Activated B cell treated with CpG ODN at 0.5 μM for 24 hours (primary cell): ENCODE measurements around the gene CFAP299. TPM values are rescaled to one million over a fixed set of nuclear protein-coding genes. Genes with fewer than 3 reads are reported as not detected.
"Not testable (repeated sequence)": the region's sequence is repeated elsewhere in the genome, so short reads cannot be mapped to it uniquely, and the experiment has no call there.

ENCODE experiments used
- ATAC-seq: fragments of 200-7000 bp; cut with Tn5 transposase; one replicate; pipeline ENCODE4 v1.10.0; 2021; ENCODE audit warnings: low read depth, mild to moderate bottlenecking, moderate library complexity
- CTCF ChIA-PET: fragments of 350-600 bp; sonication (Branson Sonifier 250); formaldehyde crosslinking; loops from one replicate; lab custom pipeline; 2021; ENCODE audit warnings: antibody characterized with exemption; lab: Charles Lee
- POLR2A ChIA-PET: fragments of 350-600 bp; sonication (Branson Sonifier 250); formaldehyde crosslinking; loops from one replicate; lab custom pipeline; 2021; ENCODE audit warnings: antibody characterized with exemption; lab: Charles Lee
- DNase-seq: peaks from one replicate; pipeline ENCODE4 v3.0.0; 2022
- H3K27ac Mint-ChIP-seq: one replicate; pipeline ENCODE4 v1.8.0; 2020; ENCODE audit warnings: mixed read lengths
- H3K27me3 Mint-ChIP-seq: one replicate; pipeline ENCODE4 v1.8.0; 2021; ENCODE audit warnings: mixed read lengths
- H3K36me3 Mint-ChIP-seq: one replicate; pipeline ENCODE4 v1.8.0; 2021; ENCODE audit warnings: low read depth, mixed read lengths
- H3K4me1 Mint-ChIP-seq: one replicate; pipeline ENCODE4 v1.8.0; 2021; ENCODE audit warnings: mixed read lengths
- H3K4me3 Mint-ChIP-seq: one replicate; pipeline ENCODE4 v1.8.0; 2020; ENCODE audit warnings: mild to moderate bottlenecking, mixed read lengths
- H3K9me3 Mint-ChIP-seq: one replicate; pipeline ENCODE4 v1.8.0; 2020; ENCODE audit warnings: mixed read lengths
- intact Hi-C: fragments of 100-400 bp; cut with micrococcal nuclease; formaldehyde crosslinking; loops from one replicate; pipeline ENCODE4 v1.15.1; 2024
- total RNA-seq: library from RNA; stranded (reverse); gene quantifications from 2 replicates; pipeline ENCODE4 v1.2.3, GENCODE V29; 2022
- TF ChIP-seq, protein P1 (sequence below): fragments of 200-600 bp; IDR thresholded peaks from one replicate; pipeline ENCODE4 v1.8.0; 2022; ENCODE audit warnings: antibody characterized with exemption, mild to moderate bottlenecking

Gene CFAP299
- total RNA-seq, 1 donor from 2014 or later, result not detected

DNA sequence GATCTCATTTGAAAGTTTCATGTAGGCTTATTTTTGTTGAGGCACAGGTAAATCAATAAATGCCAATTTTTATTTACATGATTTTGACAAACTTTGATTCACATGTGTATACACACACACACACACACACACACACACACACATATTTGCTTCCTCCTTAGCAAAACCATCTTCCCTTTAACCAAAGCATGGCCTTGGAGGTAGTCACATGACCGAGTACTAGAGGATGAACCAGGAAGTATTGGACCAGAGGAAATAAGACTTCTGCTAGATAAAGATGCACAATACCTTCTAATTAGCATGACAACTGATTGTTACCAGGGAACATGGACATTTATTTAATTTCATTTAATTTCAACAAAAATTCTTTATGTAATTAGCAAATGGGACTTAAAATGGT lies 23.4 kb upstream of the CFAP299 start:
- Mint-ChIP-seq H3K4me3 (no peak overlapping the region), H3K36me3 (no peaks in the 10 kb centered on the region), H3K27ac (no peak overlapping the region), H3K27me3 (peaks cover 16% of the 10 kb centered on the region), H3K4me1 (no peaks in the 10 kb centered on the region), H3K9me3 (no peaks in the 10 kb centered on the region)
- ATAC-seq, result no peak
- DNase-seq, result no peak
- ChIA-PET POLR2A (no interaction called here), CTCF (no interaction called here)
- intact Hi-C loops, result no loop called here
- TF ChIP-seq, protein P1, sequence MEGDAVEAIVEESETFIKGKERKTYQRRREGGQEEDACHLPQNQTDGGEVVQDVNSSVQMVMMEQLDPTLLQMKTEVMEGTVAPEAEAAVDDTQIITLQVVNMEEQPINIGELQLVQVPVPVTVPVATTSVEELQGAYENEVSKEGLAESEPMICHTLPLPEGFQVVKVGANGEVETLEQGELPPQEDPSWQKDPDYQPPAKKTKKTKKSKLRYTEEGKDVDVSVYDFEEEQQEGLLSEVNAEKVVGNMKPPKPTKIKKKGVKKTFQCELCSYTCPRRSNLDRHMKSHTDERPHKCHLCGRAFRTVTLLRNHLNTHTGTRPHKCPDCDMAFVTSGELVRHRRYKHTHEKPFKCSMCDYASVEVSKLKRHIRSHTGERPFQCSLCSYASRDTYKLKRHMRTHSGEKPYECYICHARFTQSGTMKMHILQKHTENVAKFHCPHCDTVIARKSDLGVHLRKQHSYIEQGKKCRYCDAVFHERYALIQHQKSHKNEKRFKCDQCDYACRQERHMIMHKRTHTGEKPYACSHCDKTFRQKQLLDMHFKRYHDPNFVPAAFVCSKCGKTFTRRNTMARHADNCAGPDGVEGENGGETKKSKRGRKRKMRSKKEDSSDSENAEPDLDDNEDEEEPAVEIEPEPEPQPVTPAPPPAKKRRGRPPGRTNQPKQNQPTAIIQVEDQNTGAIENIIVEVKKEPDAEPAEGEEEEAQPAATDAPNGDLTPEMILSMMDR, result no peak

GRCh38 chr4:80313627-80314026 lies 21.9 kb upstream of the CFAP299 start:
- Mint-ChIP-seq H3K4me3 (no peak overlapping the region), H3K27me3 (peaks cover 7% of the 10 kb centered on the region), H3K9me3 (no peaks in the 10 kb centered on the region), H3K27ac (no peak overlapping the region), H3K36me3 (no peaks in the 10 kb centered on the region), H3K4me1 (no peaks in the 10 kb centered on the region)
- no peak for ATAC-seq
- ChIA-PET POLR2A (no interaction called here), CTCF (no interaction called here)
- TF ChIP-seq, protein P1, result no peak
- no peak for DNase-seq
- intact Hi-C loops, result no loop called here

GRCh38 chr4:80315848-80316247 lies 19.7 kb upstream of the CFAP299 start:
- H3K9me3 Mint-ChIP-seq, H3K36me3 Mint-ChIP-seq, H3K4me3 Mint-ChIP-seq, DNase-seq, intact Hi-C loops, ATAC-seq, H3K27me3 Mint-ChIP-seq, H3K4me1 Mint-ChIP-seq, H3K27ac Mint-ChIP-seq, CTCF ChIA-PET, POLR2A ChIA-PET: not testable (repeated sequence)

DNA sequence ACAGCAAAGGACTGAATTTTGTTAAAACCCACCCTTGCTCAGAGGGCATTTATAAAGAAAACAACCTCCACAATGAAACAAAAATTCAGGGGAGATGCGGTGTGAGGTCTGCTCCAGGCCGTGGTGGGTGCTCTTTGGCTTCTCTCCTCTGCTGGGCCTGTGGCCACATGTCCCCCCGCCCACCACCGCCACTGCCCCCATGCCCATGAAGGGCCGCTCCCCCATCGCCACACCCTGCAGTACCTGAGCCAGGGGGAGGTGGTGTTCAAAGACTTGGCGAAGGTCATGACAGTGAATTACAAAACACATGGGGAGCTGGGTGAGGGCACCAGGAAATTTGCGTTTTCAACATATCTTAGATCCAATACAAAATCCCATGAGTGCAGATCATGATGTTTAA lies 14.2 kb upstream of the CFAP299 start:
- H3K36me3 Mint-ChIP-seq, result no peaks in the 10 kb centered on the region
- no peak overlapping the region for H3K27ac Mint-ChIP-seq
- H3K9me3 Mint-ChIP-seq, result no peaks in the 10 kb centered on the region
- H3K4me1 Mint-ChIP-seq, result no peaks in the 10 kb centered on the region
- ChIA-PET CTCF (no interaction called here), POLR2A (no interaction called here)
- DNase-seq (no peak), ATAC-seq (no peak)
- TF ChIP-seq, protein P1, result no peak
- peaks cover 2% of the 10 kb centered on the region for H3K27me3 Mint-ChIP-seq
- intact Hi-C loops, result no loop called here
- H3K4me3 Mint-ChIP-seq, result no peak overlapping the region

DNA sequence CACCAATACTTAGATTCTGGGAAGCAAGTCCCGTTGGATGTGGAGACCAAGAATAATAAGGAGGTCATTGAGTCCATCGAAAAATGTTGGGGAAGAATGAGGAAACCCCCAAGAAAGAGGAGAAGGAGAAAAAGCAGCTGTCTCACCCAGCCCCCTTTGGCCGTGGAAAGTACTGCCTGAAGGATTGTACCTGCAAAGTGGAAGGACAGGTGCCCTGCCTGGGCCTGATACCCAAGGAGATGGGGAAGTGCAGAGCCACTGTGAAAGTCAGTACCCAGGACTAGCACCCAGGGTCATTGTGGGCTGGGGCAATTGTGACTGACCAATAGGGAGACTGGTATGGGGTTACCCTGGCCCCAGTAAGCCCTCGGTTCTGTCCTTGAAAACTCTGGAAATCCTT lies 13.8 kb upstream of the CFAP299 start:
- DNase-seq (no peak), ATAC-seq (no peak)
- no peaks in the 10 kb centered on the region for H3K36me3 Mint-ChIP-seq
- TF ChIP-seq, protein P1, result no peak
- H3K27ac Mint-ChIP-seq, result no peak overlapping the region
- H3K27me3 Mint-ChIP-seq, result peaks cover 2% of the 10 kb centered on the region
- ChIA-PET CTCF (no interaction called here), POLR2A (no interaction called here)
- no peak overlapping the region for H3K4me3 Mint-ChIP-seq
- H3K9me3 Mint-ChIP-seq, result no peaks in the 10 kb centered on the region
- no peaks in the 10 kb centered on the region for H3K4me1 Mint-ChIP-seq
- intact Hi-C loops, result no loop called here

DNA sequence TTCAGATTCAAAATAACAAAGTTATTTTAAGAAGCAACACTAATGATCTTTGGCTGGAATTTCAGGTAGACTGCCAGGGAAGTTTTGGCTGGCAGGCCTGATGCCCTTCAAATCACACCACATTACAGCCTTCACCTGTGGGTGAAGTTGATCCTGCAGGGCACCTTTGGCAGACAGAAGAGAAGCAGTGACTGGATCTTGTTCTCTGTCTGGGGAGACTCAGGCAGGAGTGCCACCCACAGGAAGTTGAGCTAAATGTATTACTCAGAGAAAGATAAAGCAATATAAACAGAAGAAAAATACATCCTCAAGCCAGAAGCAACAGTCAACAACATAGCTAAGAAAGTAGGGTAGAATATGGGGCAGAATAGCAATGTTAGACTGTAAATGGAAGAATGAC lies 12.8 kb upstream of the CFAP299 start:
- intact Hi-C loops, result no loop called here
- Mint-ChIP-seq H3K9me3 (no peaks in the 10 kb centered on the region), H3K27ac (no peak overlapping the region), H3K4me1 (no peaks in the 10 kb centered on the region), H3K27me3 (peaks cover 2% of the 10 kb centered on the region), H3K4me3 (no peak overlapping the region), H3K36me3 (no peaks in the 10 kb centered on the region)
- ChIA-PET CTCF (no interaction called here), POLR2A (no interaction called here)
- no peak for ATAC-seq
- TF ChIP-seq, protein P1, result no peak
- no peak for DNase-seq
